GM18951 (cell line): Measurements from ENCODE around the gene DIAPH3.

ENCODE experiments used
- POLR2A ChIP-seq: IDR thresholded peaks from 4 replicates; pipeline ENCODE4 v1.6.1; 2011; ENCODE audit warnings: mild to moderate bottlenecking; ENCODE audit not compliant: insufficient read length, insufficient read depth; ENCODE audit errors: extremely low read depth
- in situ Hi-C: fragments of 300-500 bp; cut with MboI; formaldehyde crosslinking; loops from one replicate; pipeline ENCODE4 v1.12.0; 2022; ENCODE audit warnings: low sequenced_read_pairs, mixed read lengths, inconsistent platforms; ENCODE audit not compliant: unreplicated experiment

DIAPH3 gene

DNA sequence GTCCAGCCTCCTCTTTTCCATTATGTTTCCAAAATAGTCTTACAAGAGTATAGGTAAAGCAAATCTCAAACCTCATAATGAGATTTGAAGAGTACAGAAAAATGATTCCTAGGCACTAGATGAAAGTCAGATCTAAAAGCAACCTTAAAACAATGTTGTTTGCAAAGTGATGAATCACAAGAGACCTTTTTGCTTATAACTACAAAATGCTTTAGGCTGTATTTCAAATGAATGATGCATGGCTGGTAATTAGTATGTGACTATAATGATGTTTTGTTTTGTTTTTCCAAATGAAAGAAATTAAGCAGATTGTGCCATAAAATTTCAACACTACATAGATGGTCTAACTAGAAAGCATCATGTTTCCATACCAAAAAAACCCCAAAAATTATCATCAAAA is 272.7 kb downstream of the DIAPH3 start:
- in situ Hi-C loops, result no loop called here
- TF ChIP-seq POLR2A, result no peak

DNA sequence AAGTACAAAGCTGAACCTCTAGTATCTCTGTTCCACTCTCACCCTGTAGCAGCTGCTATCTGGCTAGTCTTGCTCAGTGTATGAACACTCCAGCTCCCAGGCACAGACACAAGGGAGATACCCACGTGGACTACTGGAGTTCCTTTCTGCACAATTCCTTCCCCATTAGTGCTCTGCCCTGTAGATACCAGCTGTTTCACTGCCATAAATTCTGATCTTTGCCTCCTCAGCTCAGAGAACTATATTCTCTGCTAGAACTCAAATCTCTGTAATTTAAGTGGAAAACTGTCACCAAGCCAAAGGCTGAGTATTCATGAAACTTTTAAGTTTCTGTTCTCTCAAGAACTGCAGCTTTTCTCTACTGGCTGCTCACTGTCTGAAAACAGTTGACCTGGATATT is 273.7 kb downstream of the DIAPH3 start:
- TF ChIP-seq POLR2A, result no peak
- in situ Hi-C loops, result no loop called here

DNA sequence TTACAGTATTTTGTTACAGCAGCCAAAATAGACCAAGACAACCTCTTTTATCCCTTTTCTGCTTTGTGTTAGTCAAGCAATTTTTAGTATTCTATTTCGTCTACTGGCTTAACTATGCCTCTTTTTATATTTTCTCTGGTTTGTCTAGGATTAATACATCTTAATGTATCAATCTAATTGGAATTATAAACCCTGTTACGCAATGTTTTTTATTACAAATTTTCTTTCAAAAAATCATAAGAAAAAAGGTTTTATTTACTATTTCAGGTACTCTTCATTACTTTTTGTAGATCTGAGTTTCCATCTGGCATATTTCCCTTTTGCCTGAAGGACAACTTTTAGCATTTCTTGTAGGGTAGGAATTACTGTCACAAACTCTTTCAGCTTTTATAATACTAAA is 275.3 kb downstream of the DIAPH3 start:
- no peak for TF ChIP-seq POLR2A
- in situ Hi-C loops, result no loop called here

DNA sequence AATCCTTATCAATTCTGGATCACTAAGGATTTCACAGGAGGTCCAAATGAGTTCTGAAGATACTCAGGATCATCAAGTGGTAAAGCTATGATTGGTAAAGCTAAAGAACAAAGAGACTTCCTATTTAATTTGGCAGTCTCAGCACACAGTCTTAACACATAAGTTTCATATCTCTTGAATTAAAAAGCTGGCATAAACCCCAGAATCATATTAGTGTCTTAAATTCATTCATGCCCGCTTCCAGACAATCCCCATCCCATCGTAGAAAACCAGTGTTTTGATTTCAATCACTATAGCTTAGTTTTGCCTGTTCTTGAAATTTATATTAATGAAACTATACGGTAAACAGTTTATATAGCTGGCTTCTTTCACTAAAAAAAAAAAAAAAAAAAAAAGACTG is 278.7 kb downstream of the DIAPH3 start:
- no peak for TF ChIP-seq POLR2A
- in situ Hi-C loops, result no loop called here

DNA sequence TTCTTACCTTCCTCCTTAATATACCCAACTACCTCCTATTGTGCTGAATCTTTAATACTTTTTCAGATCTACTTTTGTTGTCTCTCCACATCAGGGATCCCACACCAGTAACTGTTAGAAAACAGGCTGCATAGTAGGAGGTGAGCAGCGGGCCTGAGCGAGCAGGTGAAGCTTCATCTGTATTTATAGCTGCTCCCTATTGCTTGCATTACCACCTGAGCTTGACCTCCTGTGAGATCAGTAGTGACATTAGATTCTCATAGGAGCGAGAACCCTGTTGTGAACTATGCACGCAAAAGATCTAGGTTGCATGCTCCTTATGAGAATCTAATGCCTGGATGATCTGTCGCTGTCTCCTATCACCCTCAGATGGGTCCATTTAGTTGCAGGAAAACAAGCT is 279.8 kb downstream of the DIAPH3 start:
- in situ Hi-C loops, result no loop called here
- TF ChIP-seq POLR2A, result no peak

DNA sequence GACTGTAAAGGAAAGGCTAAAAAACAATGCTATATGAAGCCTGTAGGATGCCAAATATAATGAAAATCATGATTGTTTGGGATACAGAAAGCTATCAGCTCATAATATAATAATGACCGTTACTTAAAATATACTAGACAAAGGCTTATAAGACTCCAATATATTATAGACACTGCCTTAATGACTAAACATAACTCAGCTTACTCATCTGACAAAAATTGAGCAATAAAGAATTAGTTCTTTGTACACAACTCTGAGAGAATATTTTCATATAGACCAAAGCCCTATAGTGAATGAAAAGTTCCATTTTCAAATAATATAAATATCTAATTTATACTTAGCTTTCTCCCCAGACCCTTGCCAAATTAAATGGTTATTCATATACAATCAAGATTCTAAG is 283.3 kb downstream of the DIAPH3 start:
- TF ChIP-seq POLR2A, result no peak
- in situ Hi-C loops, result no loop called here

DNA sequence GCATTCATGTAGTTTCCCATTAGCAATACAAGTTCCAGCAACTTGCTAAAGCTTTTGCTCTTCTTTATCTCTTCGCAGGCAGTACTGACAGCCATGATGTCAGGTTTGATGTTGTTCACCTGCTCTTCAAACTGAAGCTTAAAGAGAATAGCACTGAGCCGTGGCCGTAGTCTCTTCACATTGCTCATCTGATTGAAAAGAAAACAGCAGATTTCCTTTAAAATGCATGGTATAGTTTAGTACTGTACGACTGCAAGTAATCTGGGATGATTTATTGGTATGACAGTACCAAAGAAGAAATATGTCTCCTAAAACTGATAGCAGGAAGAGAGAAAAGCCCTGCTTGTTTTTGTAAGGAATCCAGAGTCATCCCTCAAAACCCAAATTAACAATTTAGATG is 284.4 kb downstream of the DIAPH3 start:
- in situ Hi-C loops, result no loop called here
- TF ChIP-seq POLR2A, result no peak

DNA sequence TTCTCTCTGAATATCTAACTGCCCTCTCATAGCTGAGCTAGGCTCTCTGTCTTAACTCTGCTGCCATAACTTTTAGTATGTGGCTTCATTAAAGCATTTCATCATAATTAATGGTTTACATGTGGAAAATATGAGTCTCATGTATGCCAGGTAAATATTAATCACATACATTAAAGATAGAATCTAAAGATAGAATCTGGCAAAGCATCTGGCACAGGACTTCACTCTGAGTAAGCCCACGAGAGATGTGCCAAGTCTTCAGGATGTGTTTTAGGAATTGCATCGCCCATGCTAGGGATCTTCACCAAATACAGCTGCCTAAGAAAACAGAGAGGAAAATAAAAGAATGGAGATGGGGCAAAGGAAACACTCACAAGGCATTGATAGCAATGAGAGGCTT is 285.8 kb downstream of the DIAPH3 start:
- in situ Hi-C loops, result no loop called here
- TF ChIP-seq POLR2A, result no peak

DNA sequence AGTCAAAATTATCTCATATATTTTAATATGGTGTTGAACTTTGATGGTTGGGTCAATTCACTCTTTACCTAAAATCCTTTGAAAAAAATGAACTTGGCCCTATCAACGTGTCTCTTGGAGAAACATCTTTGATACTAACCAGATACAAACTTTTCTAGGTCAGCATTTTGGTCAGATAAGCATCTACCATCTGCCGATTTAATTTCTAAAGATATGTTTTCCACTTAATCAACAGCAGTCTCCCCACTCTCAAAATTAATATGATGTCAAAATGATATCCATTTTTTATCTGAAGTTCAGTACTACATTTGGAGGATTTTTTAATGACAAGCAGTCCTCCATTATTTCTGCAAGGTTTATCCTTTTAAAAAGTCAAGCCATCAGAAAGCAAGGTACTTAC is 288.8 kb downstream of the DIAPH3 start:
- in situ Hi-C loops, result no loop called here
- no peak for TF ChIP-seq POLR2A

DNA sequence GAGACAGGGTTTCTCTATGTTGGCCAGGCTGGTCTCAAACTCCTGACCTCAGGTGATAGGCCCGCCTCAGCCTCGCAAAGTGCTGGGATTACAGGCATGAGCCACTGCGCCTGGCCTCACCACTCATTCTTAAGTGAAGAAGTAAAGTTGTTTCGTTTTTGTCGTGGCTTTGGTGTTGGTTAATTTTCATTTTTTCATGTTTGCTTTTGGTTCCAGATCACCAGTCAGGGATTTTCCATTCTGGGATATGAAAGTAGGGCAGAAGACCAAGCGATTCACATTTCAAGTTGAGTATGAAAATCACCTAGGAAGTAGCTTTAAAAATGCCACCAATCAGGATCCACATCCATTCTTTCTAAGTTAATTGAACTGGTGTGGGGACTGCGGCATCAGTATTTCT is 289.9 kb downstream of the DIAPH3 start:
- in situ Hi-C loops, result no loop called here
- TF ChIP-seq POLR2A, result no peak

DNA sequence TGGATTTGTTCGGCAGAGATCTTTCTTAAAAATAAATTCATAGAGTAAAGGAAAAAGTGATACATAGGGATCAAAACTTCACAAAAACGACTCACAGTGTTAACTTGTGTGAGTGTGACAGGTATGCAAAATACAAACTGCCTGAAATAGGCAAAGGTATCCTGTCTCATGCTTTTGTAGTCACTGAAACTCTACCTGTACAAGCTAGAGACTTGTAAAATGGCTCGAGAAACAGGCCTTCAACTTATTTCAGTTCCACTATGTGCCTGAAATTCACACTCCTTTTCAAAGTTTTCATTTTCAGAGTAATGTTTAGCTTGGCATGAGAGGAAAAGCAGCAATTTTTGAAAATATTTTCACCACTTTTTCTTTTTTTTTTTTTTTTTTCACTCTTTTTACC is 290.4 kb downstream of the DIAPH3 start:
- no peak for TF ChIP-seq POLR2A
- in situ Hi-C loops, result no loop called here

DNA sequence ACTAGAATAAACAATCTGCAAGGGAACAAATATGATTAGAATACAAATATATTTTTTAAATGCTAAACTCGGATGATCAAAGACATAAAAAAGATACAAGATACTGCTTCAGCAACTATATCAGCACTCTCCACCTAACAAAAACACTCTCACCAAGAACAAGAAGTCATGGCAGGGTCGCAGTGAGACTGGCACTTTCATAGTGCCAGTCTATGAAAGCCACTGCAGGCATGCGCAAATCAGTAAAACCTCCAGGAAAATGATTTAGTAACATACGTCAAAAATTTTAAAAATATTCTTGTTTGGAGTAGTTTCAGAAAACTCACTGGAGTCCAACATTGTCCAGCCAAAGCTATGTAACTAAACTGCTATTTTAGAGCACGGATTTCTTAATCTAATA is 295.9 kb downstream of the DIAPH3 start:
- in situ Hi-C loops, result no loop called here
- no peak for TF ChIP-seq POLR2A

DNA sequence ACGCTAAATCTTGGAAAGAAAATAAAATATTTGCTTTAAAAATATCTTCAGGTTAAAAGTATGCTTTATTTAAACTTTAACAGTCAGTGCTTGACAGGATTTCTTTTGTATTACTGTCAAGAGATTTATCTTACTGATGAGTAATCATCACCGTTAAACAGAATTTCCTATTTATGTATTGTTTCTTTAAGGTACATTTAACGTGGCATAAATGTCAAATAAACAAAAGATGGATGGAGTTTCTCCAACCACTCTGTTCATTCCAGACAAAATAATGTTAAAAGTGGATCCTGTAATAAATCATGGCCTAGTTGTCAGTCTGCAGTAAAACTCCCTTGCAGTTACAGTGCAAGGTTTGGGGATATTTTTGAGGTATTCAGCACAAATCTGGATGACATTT is 298.3 kb downstream of the DIAPH3 start:
- TF ChIP-seq POLR2A, result no peak
- in situ Hi-C loops, result no loop called here

DNA sequence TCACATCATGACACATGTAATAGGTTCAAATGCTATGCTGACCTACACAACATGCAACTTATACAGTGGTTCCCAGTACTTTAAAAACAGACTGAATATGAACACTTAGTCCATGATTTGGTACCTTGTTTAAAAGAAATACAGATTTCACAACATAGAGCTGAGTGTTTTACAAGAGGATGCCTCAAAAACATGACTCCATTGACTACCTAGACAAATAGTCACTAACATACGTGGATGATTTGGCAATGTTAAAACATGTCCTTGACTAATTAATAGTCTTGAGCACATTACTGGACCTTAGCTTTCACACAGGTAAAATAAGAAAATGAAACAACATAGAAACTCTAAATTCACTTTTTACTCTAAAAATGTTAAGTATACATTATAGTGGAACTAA is 300.1 kb downstream of the DIAPH3 start:
- no peak for TF ChIP-seq POLR2A
- in situ Hi-C loops, result no loop called here

DNA sequence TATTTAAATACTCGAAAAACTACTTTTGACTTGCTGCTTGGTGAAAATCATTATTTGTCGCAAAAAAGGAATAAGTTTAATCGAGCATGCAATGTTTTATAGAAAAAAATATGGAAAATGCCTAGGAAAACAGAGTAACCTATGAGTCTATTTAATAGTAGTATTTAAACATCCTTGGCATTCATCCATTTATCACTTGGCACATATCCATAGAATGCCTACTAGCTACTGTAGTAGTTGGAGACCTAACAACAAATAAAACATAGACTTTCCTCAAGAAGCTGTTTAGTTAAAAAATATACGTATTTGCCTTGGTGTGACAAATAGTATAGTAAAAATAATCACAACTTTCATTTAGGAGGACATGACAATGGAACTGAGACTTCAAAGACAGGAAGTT is 302.1 kb downstream of the DIAPH3 start:
- in situ Hi-C loops, result no loop called here
- TF ChIP-seq POLR2A, result no peak

DNA sequence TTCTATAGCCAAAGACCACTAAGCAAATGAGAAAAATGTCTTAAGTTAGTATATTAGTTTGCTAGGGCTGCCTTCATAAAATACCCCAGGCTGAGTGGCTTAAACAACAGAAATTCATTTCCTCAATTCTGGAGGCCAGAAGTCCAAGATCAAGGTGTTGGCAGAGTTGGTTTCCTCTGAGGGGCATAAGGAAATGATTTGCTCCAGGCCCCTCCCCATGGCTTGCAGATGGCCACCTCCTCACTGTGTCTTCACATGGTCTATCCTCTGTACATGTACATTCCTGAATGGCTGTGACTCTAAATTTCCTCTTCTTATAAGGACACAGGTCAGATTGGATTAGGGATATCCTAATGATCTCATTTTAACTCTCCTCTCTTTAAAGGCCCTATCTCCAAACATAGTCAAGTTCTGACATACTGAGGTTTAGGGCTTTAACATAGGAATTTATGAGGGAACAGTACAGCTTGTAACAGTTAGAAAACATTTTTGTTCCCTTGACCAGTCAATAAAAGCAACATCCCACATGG is 307.4 kb downstream of the DIAPH3 start:
- in situ Hi-C loops, result no loop called here
- no peak for TF ChIP-seq POLR2A
